Kidney epithelial cell (primary cell): ENCODE results near the gene CABLES1. TPM values are rescaled to one million over a fixed set of nuclear protein-coding genes. Genes with fewer than 3 reads are reported as not detected.

Source experiments
- DNase-seq: peaks from one replicate; pipeline ENCODE4 v3.0.0-alpha.2; 2010; ENCODE audit warnings: low read depth
- H3K27me3 ChIP-seq: 2 replicates; pipeline ENCODE4 v1.6.0; 2011; ENCODE audit warnings: low read length; ENCODE audit not compliant: control insufficient read depth, insufficient read depth
- H3K36me3 ChIP-seq: 2 replicates; pipeline ENCODE4 v1.5.1; 2011; ENCODE audit warnings: low read length; ENCODE audit not compliant: control insufficient read depth, insufficient read depth
- H3K4me3 ChIP-seq: 2 replicates; pipeline ENCODE4 v1.5.1; 2011; ENCODE audit warnings: low read depth, mild to moderate bottlenecking, control low read depth, low read length
- CTCF ChIP-seq: IDR thresholded peaks from 2 replicates; pipeline ENCODE4 v1.5.1; 2011; ENCODE audit warnings: mild to moderate bottlenecking, moderate library complexity, low read length, control low read depth, inconsistent platforms; ENCODE audit not compliant: insufficient read depth, poor library complexity, severe bottlenecking
- total RNA-seq: library from RNA; depleted of rRNA; stranded (reverse); fragments of >200 nt; gene quantifications from 2 replicates; pipeline ENCODE4 v1.2.3, GENCODE V29; 2015

CABLES1 gene
- total RNA-seq, 1 donor from 2014 or later: 9.6 TPM

GRCh38 chr18:23259701-23260681 is 124.7 kb downstream of the CABLES1 start:
- no peak overlapping the region for H3K4me3 ChIP-seq
- no peak for DNase-seq
- H3K27me3 ChIP-seq: no peaks in the 10 kb centered on the region
- H3K36me3 ChIP-seq: no peaks in the 10 kb centered on the region
- no peak for TF ChIP-seq CTCF

- no peaks in the 10 kb centered on the region for H3K36me3 ChIP-seq
- TF ChIP-seq CTCF: no peak
- no peaks in the 10 kb centered on the region for H3K27me3 ChIP-seq
- DNase-seq: no peak
- no peak overlapping the region for H3K4me3 ChIP-seq
Measured at GRCh38 chr18:23260926-23261590, 125.8 kb downstream of the CABLES1 start.

- no peak for DNase-seq
- no peak for TF ChIP-seq CTCF
- Histone ChIP-seq H3K4me3 (no peak overlapping the region), H3K36me3 (no peaks in the 10 kb centered on the region), H3K27me3 (no peaks in the 10 kb centered on the region)
Measured at GRCh38 chr18:23263551-23264235, 128.4 kb downstream of the CABLES1 start.

GRCh38 chr18:23265682-23266399 is 130.6 kb downstream of the CABLES1 start:
- TF ChIP-seq CTCF: no peak
- Histone ChIP-seq H3K36me3 (no peaks in the 10 kb centered on the region), H3K4me3 (no peak overlapping the region), H3K27me3 (no peaks in the 10 kb centered on the region)
- DNase-seq: no peak

- no peaks in the 10 kb centered on the region for H3K36me3 ChIP-seq
- DNase-seq: no peak
- H3K27me3 ChIP-seq: no peaks in the 10 kb centered on the region
- TF ChIP-seq CTCF: no peak
- H3K4me3 ChIP-seq: no peak overlapping the region
Measured at GRCh38 chr18:23266717-23267446, 131.6 kb downstream of the CABLES1 start.
